Measurements from ENCODE around the gene GUCY2C.

The GUCY2C gene

DNA sequence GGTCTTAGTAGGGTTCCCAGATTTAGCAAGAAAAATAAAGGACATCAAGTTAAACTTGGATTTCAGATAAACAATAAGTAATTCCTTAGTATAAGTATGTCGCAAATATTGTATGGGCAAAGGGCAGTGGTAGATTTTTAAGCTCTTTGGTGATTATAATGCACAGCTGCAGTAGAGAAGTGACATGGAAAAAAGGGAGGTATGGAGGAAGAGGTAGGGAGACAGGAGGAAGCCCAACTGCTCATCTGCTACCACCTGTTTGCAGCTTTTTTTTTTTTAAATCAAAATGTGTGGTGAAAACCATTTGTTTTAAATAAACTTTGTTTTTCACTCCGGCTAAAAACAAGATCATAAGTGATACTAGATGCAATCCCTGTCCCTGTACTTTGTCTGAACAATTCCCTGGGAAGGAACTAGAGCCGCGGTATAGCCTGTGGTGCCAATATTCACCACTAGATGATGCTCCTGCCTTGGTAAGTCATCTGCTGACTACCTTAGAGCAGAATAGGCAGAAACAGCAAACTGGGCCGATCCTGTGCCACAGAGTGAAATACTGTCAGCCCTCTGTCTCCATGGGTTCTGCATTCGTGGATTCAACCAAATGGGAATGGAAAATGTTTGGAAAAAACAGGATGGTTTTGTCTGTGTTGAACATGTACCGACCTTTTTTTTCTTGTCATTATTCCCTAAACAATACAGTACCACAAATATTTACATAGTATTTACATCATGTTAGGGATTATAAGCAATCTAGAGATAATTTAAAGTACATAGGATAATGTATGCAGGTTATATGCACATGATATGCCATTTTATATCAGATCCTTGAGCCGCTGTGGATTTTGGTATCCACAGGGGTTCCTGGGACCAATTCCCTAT, 66.3 kb downstream of the GUCY2C start:
- DNase-seq (ENCODE audit: low read depth in 2 of 3, low spot score in 2 of 3) = peak in 2 of 3 experiments; percentile 12 to 15

DNA sequence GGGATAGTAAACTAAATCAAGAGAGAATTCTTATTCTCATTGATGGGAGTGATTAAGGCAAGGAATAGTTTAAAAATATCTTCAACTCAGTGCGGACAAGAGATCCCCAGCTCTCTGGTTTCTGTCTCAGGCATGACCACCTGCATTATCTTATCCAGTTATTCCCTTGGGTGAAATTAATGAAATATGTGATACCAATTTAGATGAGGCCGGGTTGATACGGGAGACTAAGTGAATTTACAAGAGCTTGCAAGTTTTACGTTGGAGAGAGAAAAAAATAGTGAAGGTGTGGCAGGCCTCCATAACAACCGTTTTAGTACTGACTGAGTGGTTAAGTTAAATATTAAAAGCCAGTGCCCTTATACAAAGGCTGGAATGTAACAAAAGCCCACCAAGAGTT, 67.6 kb downstream of the GUCY2C start:
- DNase-seq (ENCODE audit: low read depth in 2 of 3, low spot score in 2 of 3) = no peak

DNA sequence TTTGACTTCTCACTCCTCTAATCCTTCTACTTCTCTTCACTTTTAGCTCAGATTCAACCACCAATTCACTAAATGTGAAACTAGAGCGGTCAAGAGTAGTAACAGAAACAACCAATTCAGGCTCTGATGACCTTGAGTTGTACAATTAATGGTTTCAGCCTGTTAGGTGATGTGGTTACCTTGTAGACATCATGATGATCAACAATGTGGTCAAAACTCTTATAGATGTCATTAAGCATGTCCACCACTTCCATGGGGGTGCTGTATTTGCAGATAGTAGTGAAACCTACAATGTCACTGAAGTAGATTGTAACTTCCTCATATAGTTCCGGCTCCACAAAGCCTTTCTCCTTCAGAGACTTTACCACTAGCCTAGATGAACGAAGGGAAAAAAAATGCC, 74.6 kb downstream of the GUCY2C start:
- DNase-seq (ENCODE audit: low read depth in 2 of 3, low spot score in 2 of 3) = no peak

DNA sequence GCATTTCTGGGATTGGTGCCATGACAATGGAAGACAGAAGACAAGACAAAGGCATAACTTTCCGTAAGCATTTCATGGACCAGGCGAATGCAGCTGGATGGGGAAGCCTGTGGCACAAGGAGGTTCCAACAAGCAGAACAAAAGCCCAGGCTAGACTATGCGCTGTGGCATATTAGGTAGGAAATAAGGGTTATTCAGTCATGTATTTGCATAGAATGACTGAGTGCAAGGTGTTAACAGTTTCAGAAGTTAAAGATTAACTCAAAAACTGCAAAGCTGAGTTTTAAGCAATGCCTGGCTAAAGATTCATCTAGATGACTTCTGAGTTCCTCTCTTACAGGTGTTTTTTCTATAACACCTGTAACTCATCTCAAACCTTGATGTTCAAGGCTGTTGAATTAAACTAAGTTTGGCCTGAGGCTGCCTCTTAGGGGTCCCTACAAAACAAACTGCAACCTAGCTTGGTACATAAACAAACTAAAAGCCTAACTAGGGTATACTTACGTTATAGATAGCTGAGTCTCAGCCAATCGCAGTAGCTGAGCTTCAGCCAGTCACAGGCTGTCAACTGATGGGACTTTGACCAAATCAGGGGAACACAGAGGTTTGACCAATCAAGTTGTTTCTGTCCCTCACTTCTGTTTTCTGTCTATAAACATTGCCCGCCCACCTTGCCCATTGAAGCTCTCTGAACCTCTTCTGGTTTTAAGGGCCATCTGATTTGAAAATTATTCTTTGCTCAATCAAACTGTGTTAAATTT, 76.5 kb downstream of the GUCY2C start:
- no peak for DNase-seq (ENCODE audit: low read depth in 2 of 3, low spot score in 2 of 3)

DNA sequence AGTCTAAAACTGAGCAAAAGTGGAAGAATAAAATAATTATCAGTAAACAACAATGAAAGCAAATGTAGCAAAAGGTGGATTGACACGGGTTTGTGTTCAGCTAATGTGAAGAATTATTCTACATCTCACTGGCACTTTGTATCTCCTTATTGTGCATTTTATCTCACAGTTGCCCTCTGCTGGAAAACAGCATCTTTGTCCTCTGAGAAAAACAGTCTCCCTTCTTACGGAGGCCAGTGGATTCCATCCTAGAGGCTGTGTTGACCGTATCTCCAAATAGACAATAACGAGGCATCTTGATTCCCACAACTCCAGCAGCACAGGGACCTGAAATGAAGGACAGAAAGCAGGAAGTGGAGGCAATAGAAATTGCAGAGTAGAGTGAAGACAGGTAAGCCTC, 77.4 kb downstream of the GUCY2C start:
- no peak for DNase-seq (ENCODE audit: low read depth in 2 of 3, low spot score in 2 of 3)

DNA sequence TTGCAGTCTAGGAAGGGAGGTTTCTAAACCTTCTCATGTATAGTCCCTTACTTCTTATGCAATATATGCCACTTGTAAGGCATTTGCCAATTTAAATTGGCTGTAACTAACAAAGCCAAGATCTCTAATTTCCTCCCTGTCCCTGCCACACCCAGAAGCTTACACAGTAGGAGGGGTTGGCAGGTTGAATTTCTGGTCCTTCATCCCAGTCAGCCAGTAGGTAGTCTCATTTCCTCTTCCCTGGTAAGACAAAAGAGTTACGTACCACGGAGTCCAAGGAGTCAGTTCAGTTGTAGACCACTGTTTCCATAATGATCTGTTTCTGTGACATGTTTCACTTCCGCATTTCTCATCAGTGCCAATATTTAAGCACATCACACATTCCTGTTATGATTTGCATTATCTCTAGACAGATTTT, 81.7 kb downstream of the GUCY2C start:
- DNase-seq (ENCODE audit: low read depth in 2 of 3, low spot score in 2 of 3) = no peak

DNA sequence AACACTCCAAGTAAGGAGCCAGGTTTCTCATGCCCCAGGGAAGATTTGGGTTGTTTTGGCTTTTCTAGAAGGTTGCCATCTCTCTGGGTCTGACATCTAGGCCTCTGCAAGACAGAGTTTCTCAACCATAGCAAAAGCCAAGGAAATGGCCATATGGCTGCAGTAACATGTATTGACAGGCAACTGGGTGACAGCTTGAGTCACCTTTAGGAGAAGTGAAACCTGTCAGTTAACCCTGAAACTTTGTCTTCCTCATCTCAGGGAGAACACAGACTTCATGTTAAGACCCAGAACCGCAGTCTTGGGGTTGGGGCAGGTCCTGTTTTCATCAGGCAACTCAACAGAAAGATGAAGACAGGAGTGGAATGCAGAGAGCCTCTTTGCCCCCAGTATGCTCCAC, 82.7 kb downstream of the GUCY2C start:
- DNase-seq (ENCODE audit: low read depth in 2 of 3, low spot score in 2 of 3) = no peak

DNA sequence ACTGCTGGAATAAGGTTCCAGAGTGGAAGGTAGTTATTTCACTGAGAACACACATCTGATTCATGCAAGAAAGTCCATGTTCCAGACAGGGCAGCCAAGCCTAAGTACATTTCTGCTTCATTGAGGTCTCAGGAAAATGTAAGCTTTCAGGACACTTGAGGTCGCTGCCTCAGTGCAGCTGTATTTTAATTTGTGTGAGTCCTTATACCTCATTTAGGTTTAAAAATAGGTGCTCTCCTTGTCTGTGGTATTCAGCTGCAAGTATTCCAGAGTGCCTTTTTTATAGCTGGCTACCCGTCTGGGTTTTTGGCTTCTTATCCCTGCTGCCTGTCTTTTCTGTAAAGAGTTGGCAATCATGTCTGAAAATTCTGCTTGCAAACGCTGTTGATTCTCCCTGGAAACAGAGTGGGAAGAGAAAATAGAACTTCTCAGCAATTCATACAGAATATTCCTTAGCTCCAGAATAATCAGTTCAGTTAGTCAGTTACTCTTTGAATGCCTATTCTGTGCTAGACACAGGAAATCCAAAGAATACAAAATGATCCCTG, 83.4 kb downstream of the GUCY2C start:
- DNase-seq (ENCODE audit: low read depth in 2 of 3, low spot score in 2 of 3) = no peak

DNA sequence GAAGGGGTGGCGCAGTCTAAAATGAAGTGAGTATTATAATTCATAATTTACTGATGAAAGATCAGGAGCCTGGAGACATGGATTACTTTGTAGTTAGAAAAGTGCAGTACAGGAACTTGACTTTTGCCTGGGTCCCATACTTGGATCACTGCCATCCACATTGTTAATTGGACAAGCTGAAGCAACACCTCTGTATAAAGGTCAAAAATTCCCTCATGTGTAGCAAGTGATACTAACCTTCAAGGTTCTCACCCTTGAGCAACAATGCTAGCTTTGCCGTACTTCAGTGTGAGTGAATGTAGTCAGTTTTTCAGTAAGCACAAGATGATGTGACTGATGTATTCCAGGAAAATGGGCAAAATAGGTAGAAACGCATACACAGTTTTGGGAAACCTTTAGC, 84.1 kb downstream of the GUCY2C start:
- no peak for DNase-seq (ENCODE audit: low read depth in 2 of 3, low spot score in 2 of 3)

DNA sequence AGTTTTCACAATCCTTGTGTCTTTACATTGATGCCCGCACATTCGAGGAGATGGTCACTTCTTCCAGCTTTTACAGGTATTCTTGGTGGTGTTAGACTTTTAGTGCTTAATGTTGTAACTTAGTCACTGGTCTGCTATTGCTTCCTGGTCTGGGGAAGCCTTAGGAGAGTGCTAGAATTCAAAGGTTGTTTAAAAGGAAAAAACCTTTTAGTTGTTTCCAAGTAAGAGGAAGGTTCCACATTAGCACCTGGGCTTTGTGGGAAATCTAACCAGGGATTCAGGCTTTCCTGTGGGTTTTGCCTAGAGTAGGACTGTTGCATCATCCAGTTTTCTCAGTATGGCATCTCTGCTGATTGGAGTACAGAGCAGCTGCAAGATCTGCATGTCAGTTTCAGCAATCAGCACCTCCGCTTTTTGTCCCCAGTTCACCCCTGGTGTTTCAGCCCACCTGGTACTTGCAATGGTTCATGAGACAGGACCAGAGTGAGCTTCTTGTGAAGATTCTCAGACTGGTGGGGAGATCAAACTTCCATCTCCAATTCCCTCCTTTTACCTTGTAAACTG, 84.7 kb downstream of the GUCY2C start:
- DNase-seq (ENCODE audit: low read depth in 2 of 3, low spot score in 2 of 3) = no peak

DNA sequence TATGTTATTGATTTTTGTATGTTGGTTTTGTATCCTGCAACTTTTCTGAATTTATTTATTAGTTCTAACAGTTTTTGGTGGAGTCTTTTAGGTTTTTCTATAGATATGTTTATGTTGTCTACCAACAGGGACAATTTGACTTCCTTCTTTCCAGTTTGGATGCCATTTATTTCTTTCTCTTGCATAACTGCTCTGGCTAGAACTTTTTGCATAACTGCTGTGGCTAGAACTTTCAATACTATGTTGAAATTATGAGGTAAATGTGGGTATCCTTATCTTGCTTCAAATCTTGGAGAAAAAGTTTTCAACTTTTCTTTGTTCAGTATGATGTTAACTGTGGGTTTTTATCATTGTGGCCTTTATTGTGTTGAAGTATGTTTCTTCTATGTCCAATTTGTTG, 88.8 kb downstream of the GUCY2C start:
- DNase-seq (ENCODE audit: low read depth in 2 of 3, low spot score in 2 of 3) = no peak

DNA sequence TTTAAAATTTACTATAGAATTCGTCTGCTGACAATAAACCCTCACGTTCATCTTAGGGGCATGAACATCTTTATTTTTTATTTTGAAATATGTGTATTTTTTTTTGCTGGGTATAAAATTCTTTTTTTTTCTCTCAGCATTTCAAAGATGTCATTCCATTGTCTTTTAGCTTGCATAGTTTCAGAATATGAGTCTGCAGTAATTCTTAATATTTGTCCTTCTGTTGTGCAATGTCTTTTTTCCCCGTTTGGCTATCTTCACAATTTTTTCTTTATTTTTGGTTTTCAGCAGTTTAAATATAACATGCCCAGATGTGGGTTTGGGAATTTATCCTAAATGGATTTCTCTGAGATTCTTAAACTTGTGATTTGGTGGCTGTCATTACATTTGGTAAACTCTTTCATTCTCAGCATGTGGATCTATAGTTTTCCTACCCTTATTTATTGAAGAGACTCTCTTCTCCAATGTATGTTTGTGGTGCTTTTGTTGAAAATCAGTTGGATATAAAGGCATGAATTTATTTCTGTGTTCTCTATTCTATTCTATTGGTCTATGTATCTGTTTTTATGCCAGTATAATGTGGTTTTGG, 90.9 kb downstream of the GUCY2C start:
- DNase-seq (ENCODE audit: low read depth in 2 of 3, low spot score in 2 of 3) = no peak

DNA sequence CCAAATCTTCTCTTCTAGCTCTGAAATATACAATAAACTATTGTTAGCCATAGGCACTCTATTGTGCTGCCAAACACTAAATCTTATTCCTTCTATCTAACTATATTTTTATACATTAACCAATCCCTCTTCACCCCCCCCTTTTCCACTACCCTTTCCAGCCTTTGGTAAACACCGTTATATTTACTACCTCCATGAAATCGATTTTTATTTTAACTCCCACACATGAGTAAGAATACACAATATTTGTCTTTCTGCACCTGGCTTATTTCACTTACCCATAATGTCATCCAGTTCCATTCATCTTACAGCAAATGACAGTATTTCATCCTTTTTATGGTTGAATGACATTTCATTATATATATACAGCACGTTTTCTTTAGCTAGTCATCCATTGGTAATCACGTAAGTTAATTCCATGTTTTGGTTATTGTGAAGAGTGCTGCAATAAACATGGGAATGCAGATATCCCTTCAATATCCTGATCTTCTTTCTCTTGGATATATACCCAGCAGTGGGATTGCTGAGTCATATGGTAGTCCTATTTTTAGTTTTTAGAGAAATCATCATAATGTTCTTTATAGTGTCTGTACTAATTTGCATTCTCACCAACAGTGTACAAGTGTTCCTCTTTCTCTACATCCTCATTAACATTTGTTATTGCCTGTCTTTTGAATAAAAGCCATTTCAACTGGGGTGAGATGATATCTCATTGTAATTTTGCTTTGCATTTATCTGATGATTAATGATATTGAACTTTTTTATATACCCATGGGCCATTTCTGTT, 94.5 kb downstream of the GUCY2C start:
- DNase-seq (ENCODE audit: low read depth in 2 of 3, low spot score in 2 of 3) = no peak

DNA sequence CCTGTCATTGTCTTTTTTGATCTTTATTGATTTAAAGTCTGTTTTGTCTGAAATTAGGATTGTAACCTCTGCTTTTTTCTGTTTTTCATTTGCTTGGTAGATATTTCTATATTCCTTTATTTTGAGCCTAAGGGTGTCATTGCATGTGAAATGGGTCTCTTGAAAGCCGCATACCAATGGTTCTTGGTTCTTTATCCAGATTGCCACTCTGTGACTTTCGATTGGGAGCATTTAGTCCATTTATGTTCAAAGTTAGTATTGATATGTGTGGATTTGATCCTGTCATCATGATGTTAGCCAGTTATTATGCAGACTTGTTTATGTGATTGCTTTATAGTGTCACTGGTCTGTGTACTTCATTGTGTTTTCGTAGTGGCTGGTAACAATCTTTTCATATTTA, 98.9 kb downstream of the GUCY2C start:
- no peak for DNase-seq (ENCODE audit: low read depth in 2 of 3, low spot score in 2 of 3)

DNA sequence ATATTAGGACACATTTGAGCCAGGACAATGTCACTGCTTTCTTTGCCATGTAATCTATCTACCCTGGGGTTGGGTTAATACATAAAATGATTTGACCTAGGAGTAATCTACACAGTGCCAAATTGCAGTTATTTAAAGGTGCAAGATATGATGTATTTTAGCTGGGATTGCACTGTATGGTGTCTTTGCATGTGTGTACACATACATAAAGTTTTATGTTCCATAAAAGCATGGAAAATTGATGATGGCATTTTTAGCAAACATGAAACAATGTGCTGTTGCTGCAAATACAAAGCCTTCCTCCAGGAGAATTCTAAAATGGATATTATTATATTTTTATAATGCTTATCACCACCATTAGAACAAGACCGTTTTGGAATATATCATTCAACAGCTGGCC, 104.7 kb downstream of the GUCY2C start:
- DNase-seq (ENCODE audit: low read depth in 2 of 3, low spot score in 2 of 3) = no peak

DNA sequence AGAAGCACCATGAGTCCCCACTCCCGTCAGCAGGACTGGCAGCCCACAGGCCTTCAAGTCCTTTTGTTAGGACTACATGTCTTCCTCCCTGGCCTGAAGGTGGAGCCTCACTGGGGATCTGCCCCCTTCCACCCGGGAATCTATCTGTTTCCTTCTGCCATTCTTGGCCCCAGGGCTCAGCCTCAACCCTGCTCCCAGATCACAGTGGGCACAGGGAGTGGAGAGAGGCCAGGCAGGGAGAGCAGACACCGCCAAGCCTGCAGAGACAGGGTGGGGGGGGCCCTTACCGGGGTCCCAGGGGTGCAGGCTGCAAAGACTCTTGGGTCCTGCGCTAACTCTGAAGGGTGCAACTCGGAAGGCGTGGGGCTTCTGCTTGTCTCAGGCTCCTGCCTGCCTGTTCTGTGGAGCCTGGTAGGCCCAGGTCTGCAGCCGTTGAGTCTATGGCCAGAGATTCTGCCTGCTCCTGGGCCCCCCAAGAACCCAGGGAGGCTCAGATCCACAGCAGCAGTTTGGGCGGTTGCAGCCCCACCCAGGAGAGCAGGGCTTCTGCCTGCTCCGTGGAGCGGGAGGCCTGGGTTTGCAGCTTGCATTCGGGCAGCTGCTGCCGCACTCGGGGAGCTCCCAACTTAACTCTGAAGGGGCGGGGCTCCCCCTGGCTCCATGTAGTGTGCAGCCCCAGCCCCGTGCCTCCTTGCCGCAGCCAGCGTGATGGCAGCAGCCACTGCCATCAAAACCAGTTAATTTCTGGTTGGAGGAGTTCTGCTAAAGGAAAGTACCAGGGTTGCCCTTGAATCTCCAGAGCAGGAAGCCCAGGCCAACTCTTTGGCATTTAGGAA, 107.0 kb downstream of the GUCY2C start:
- no peak for DNase-seq (ENCODE audit: low read depth in 2 of 3, low spot score in 2 of 3)

DNA sequence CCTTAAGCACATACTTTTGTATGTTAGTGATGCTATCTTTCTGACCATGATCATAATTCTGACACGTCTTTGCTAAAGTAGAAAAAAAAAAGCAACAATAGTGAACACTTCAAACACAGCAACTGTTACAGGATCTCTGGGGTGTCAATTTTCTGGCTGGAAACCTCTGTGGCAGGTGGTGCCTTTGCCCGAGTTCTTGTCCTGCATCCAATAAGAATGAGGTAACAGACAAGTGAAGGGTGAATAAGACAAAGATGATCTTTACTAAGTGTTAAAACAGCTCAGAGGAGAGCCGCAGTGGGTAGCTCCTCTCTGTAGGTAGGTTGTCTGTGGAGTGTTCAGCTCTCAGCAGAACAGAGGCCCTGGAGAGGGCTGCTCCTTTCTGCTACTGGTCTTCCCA, 107.8 kb downstream of the GUCY2C start:
- no peak for DNase-seq (ENCODE audit: low read depth in 2 of 3, low spot score in 2 of 3)

DNA sequence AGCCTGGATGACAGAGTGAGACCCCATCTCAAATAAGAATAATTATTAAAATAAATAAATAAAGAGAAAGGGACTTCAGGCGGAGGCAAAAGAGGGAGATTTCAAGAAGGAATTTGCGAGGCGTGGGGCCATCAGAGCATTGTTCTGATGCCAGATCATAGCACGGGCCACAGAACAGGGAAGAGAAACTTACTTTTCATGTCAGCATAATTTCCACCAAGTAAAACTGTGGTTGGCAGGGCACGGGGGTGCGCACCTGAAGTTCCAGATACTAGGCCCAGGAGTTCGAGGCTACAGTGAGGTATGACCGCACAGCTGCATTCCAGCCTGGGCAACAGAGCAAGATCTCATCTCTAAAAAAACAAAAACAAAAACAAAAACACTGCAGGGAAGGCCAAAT, 117.8 kb downstream of the GUCY2C start:
- no peak for DNase-seq (ENCODE audit: low read depth in 2 of 3, low spot score in 2 of 3)

DNA sequence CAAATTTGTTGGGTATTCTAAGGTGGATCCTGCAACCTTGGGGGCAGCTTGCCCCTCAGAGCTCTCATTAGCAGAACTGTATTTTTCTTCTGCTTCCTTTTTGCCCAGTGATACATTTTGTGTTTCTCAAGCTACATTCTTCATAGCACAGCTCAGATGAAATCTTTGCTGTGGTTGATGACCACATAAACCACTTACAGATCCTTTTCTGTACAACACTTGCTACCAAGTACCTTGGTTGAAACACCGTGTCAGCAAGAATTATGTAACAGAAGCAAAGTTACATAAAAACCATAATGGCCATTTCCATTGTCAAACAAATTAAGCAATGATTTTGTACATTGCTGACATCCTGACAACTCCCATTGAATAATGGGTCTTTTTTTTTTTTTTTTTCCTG, 119.1 kb downstream of the GUCY2C start:
- no peak for DNase-seq (ENCODE audit: low read depth in 2 of 3, low spot score in 2 of 3)

DNA sequence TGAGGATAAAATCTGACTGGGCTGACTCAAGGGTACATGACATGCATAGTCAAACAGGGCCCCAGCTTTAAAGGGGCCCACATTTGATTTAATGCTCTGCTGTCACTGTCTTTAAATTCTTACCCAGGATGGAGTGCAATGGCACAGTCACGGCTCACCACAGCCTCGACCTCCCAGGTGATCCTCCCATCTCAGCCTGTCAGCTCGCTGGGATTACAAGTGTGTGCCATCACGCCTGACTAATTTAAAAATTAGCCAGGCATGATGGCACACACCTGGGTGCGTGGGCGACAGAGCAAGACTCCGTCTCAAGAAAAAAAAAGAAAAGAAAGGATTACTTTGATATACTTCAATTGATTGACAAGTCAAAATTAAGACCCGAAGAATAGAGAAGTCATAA, 119.5 kb downstream of the GUCY2C start:
- no peak for DNase-seq (ENCODE audit: low read depth in 2 of 3, low spot score in 2 of 3)

All from activated CD8-positive, alpha-beta memory T cell treated with anti-CD3 and anti-CD28 coated beads for 48 hours (primary cell).